Prostate gland (tissue), 2 donors: ENCODE data around the gene PPP1R13L. TPM values are rescaled to one million over a fixed set of nuclear protein-coding genes. Genes with fewer than 3 reads are reported as not detected.
"Not testable (repeated sequence)": the region's sequence is repeated elsewhere in the genome, so short reads cannot be mapped to it uniquely, and the experiment has no call there.

Source experiments
- DNase-seq: peaks from one replicate; pipeline ENCODE4 v3.0.0-alpha.2; 2019; ENCODE audit warnings: low spot score
- H3K27ac ChIP-seq, 2 donors: fragments of 200-600 bp; sonication (generic); 2 replicates each; pipeline ENCODE4 v1.5.1; 2017 to 2019
- H3K27me3 ChIP-seq: fragments of 200-600 bp; sonication (generic); replicated peaks from 2 replicates; pipeline ENCODE4 v1.5.1; 2019; ENCODE audit not compliant: insufficient read depth
- H3K36me3 ChIP-seq, 2 donors: fragments of 200-600 bp; sonication (generic); 1 replicate in 1 of 2; 2 replicates in 1 of 2; pipeline versions ENCODE4 v1.5.1 to v1.8.1; 2017 to 2019
- H3K4me1 ChIP-seq: fragments of 200-600 bp; sonication (generic); replicated peaks from 2 replicates; pipeline ENCODE4 v1.5.1; 2019
- H3K4me3 ChIP-seq, 2 donors: fragments of 200-600 bp; sonication (generic); 2 replicates each; pipeline ENCODE4 v1.5.1; 2017 to 2019
- H3K9me3 ChIP-seq: fragments of 200-600 bp; sonication (generic); 2 replicates; pipeline ENCODE4 v1.5.1; 2017
- CTCF ChIP-seq, 4 experiments: fragments of 200-600 bp in 2 of 4; fragments of 450-650 bp in 2 of 4; sonication (generic) in 2 of 4; IDR thresholded peaks; 1 replicate in 3 of 4; 2 replicates in 1 of 4; pipeline ENCODE4 v1.5.1; 2016 to 2019; ENCODE audit warnings: antibody characterized with exemption in 4 of 4, mild to moderate bottlenecking in 2 of 4, moderate library complexity in 2 of 4
- POLR2A ChIP-seq: fragments of 450-650 bp; IDR thresholded peaks from one replicate; pipeline ENCODE4 v1.6.1; 2016; ENCODE audit warnings: antibody characterized with exemption, mild to moderate bottlenecking
- POLR2AphosphoS5 ChIP-seq: sonication (generic); formaldehyde crosslinking; IDR thresholded peaks from one replicate; pipeline ENCODE4 v1.6.1; 2017; ENCODE audit warnings: antibody characterized with exemption
- WGBS: methylation state at CpG from one replicate; pipeline ENCODE4 v1.1.5; 2018; 5-methylcytosine and 5-hydroxymethylcytosine counted together
- intact Hi-C: fragments of 100-400 bp; cut with DNase I; formaldehyde crosslinking; loops from one replicate; pipeline ENCODE4 v1.14.2; 2022
- total RNA-seq, 2 donors: library from RNA; depleted of rRNA; stranded (reverse); fragments of >200 nt; gene quantifications; one replicate each; pipeline ENCODE4 v1.1.0, GENCODE V29; 2016

The PPP1R13L gene
- total RNA-seq, 2 donors from 2014 or later: 56.1 to 60.3 TPM

GRCh38 chr19:45437328-45437727 lies 32.5 kb upstream of the PPP1R13L start:
- H3K9me3 ChIP-seq: no peaks in the 10 kb centered on the region
- WGBS: 92% methylated on average over 3 of the region's 3 CpGs
- H3K4me3 ChIP-seq: no peak overlapping the region
- TF ChIP-seq POLR2AphosphoS5 (no peak), POLR2A (no peak), CTCF (IDR thresholded peaks at IDR 0.05) (no peak)
- no peak overlapping the region for H3K27ac ChIP-seq
- intact Hi-C loops: no loop called here
- DNase-seq: no peak
- no peaks in the 10 kb centered on the region for H3K36me3 ChIP-seq
- H3K27me3 ChIP-seq: no peaks in the 10 kb centered on the region
- no peaks in the 10 kb centered on the region for H3K4me1 ChIP-seq

- H3K4me3 ChIP-seq, intact Hi-C loops, H3K27me3 ChIP-seq, H3K4me1 ChIP-seq, H3K9me3 ChIP-seq, H3K27ac ChIP-seq, DNase-seq, H3K36me3 ChIP-seq: not testable (repeated sequence)
- whole genome bisulfite sequencing: 90% methylated on average over 8 of the region's 8 CpGs
Observed at GRCh38 chr19:45432543-45432942, 27.7 kb upstream of the PPP1R13L start.

GRCh38 chr19:45431008-45431407 lies 26.1 kb upstream of the PPP1R13L start:
- H3K9me3 ChIP-seq, H3K36me3 ChIP-seq, intact Hi-C loops, H3K27ac ChIP-seq, H3K4me3 ChIP-seq, DNase-seq, H3K27me3 ChIP-seq, H3K4me1 ChIP-seq: not testable (repeated sequence)
- 61% methylated on average over 9 of the region's 9 CpGs for WGBS

GRCh38 chr19:45429896-45430295 lies 25.0 kb upstream of the PPP1R13L start:
- H3K4me1 ChIP-seq, H3K27ac ChIP-seq, H3K27me3 ChIP-seq, intact Hi-C loops, H3K36me3 ChIP-seq, DNase-seq, H3K4me3 ChIP-seq, H3K9me3 ChIP-seq: not testable (repeated sequence)
- 82% methylated on average over 11 of the region's 11 CpGs for WGBS

GRCh38 chr19:45428384-45429231 lies 23.7 kb upstream of the PPP1R13L start:
- DNase-seq: no peak
- Histone ChIP-seq H3K36me3 (no peaks in the 10 kb centered on the region), H3K4me3 (peak overlapping the region; percentile 27 to 41), H3K9me3 (no peaks in the 10 kb centered on the region), H3K27me3 (no peaks in the 10 kb centered on the region), H3K27ac (peak overlapping the region; percentile 62 to 70), H3K4me1 (no peaks in the 10 kb centered on the region)
- intact Hi-C loops: no loop called here
- WGBS: 4% methylated on average over 65 of the region's 73 CpGs
- peak in 3 of 4 experiments; percentile 32 to 59 (median 46) for TF ChIP-seq CTCF (IDR thresholded peaks at IDR 0.05)
- TF ChIP-seq POLR2AphosphoS5: no peak
- no peak for TF ChIP-seq POLR2A

GRCh38 chr19:45424191-45425058 lies 19.6 kb upstream of the PPP1R13L start:
- TF ChIP-seq CTCF (IDR thresholded peaks at IDR 0.05) (peak in 1 of 4 experiments; percentile 10), POLR2A (no peak), POLR2AphosphoS5 (peak; percentile 62)
- 11% methylated on average over 24 of the region's 24 CpGs for WGBS
- DNase-seq: peak; percentile 47
- H3K27me3 ChIP-seq: no peaks in the 10 kb centered on the region
- no peaks in the 10 kb centered on the region for H3K36me3 ChIP-seq
- no peaks in the 10 kb centered on the region for H3K4me1 ChIP-seq
- peak overlapping the region; percentile 82 to 88 for H3K27ac ChIP-seq
- H3K4me3 ChIP-seq: peak overlapping the region; percentile 48 to 57
- intact Hi-C loops: no loop called here
- H3K9me3 ChIP-seq: no peaks in the 10 kb centered on the region
